AG04449 (cell line): ENCODE results near the gene ASMT.
"Not testable (repeated sequence)": the region's sequence is repeated elsewhere in the genome, so short reads cannot be mapped to it uniquely, and the experiment has no call there.

Experiments used
- CTCF ChIA-PET: fragments of 350-600 bp; formaldehyde crosslinking; extraction: SDS; loops from one replicate; lab custom pipeline; 2021; ENCODE audit warnings: antibody characterized with exemption; lab: Yijun Ruan, JAX
- POLR2A ChIA-PET: fragments of 400-600, 350-600 bp; formaldehyde crosslinking; extraction: SDS; loops from one replicate; lab custom pipeline; 2020; ENCODE audit warnings: antibody characterized with exemption, inconsistent platforms; lab: Yijun Ruan, JAX
- DNase-seq: peaks from one replicate; pipeline ENCODE4 v3.0.0-alpha.2; 2010; ENCODE audit warnings: low read depth, low spot score
- H3K4me3 ChIP-seq: 2 replicates; pipeline ENCODE4 v1.5.1; 2011; ENCODE audit warnings: low read depth, mild to moderate bottlenecking, control low read depth, low read length
- TF ChIP-seq, protein P1 (sequence below): IDR thresholded peaks from one replicate; pipeline ENCODE4 v1.5.1; 2011; ENCODE audit warnings: mild to moderate bottlenecking, moderate library complexity, low read length, control low read depth, inconsistent platforms; ENCODE audit not compliant: insufficient read depth; ENCODE audit errors: missing control alignments

The ASMT gene

GRCh38 chrX:1610166-1610565 is 4.7 kb upstream of the ASMT start:
- H3K4me3 ChIP-seq, result no peak overlapping the region
- ChIA-PET POLR2A (no interaction called here), CTCF (no interaction called here)
- no peak for DNase-seq
- TF ChIP-seq, protein P1, sequence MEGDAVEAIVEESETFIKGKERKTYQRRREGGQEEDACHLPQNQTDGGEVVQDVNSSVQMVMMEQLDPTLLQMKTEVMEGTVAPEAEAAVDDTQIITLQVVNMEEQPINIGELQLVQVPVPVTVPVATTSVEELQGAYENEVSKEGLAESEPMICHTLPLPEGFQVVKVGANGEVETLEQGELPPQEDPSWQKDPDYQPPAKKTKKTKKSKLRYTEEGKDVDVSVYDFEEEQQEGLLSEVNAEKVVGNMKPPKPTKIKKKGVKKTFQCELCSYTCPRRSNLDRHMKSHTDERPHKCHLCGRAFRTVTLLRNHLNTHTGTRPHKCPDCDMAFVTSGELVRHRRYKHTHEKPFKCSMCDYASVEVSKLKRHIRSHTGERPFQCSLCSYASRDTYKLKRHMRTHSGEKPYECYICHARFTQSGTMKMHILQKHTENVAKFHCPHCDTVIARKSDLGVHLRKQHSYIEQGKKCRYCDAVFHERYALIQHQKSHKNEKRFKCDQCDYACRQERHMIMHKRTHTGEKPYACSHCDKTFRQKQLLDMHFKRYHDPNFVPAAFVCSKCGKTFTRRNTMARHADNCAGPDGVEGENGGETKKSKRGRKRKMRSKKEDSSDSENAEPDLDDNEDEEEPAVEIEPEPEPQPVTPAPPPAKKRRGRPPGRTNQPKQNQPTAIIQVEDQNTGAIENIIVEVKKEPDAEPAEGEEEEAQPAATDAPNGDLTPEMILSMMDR, result no peak

- DNase-seq, result no peak
- TF ChIP-seq, protein P1, result no peak
- ChIA-PET CTCF (no interaction called here), POLR2A (no interaction called here)
- no peak overlapping the region for H3K4me3 ChIP-seq
These were observed 4.1 kb upstream of the ASMT start for GRCh38 chrX:1610736-1611135.

DNA sequence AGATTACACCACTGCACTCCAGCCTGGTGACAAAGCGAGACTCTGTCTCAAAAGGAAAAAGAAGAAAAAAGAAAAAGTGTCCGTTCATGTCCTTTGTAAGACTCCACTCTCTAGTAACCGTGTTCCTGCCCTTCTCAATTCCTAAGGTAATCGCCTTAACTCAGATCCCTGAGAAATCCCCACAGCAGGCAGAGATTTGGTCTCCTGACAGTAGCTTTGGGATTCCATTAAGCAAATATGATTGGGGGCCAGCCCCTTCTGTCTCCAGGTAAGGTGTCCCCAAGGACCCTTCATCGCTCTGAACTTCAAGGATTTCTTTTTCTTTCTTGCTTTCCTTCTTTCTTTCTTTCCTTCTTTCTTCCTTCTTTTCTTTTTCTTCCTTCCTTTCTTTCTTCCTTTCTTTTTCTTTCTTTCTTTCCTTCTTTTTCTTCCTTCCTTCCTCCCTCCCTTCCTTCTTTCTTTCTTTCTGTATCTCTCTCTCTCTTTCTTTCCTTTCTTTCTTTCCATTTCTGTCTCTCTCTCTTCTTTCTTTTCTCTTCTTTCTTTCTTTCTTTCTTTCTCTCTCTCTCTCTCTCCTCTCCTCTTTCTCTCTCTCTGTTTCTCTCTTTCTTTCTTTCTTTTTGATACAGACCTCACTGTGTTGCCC is 2.1 kb upstream of the ASMT start:
- TF ChIP-seq, protein P1, result no peak
- POLR2A ChIA-PET, result no interaction called here
- no peak for DNase-seq
- no peak overlapping the region for H3K4me3 ChIP-seq
- CTCF ChIA-PET, result no interaction called here

DNA sequence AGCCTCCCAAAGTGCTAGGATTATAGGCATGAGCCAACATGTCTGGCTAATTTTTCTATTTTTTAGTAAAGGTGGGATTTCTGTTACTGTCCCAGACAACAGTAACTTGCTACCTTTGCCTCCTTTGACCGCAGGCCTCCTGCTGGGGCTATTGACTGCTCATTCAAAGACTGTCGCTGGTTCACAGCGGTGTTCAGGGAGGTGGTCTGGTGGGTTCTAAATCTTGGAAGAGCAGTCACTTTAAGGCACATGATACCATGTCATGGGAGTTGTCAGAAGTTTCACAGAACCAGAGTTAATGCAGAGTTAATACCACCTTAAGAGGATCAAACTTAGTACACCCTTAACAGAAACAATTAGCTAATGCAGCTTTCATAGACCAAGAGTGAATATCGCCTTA is 3.8 kb downstream of the ASMT start:
- ChIA-PET CTCF (no interaction called here), POLR2A (no interaction called here)
- TF ChIP-seq, protein P1, result no peak
- H3K4me3 ChIP-seq, result no peak overlapping the region
- DNase-seq, result no peak

DNA sequence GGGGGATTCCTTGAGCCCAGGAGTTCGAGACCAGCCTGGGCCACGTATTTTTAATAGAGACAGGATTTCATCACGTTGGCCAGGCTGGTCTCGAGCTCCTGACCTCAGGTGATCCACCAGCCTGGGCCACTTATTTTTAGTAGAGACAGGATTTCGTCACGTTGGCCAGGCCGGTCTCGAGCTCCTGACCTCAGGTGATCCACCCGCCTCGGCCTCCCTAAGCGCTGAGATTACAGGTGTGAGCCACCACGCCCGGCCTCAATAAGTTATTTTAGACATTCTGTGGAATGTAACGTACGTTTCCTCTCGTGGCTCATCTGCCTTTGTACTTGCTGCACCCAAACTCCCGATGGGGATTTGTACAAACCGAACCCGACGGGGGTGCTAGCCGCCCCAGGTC is 8.8 kb downstream of the ASMT start:
- TF ChIP-seq, protein P1, result no peak
- CTCF ChIA-PET, result no interaction called here
- DNase-seq, result no peak
- H3K4me3 ChIP-seq, result no peak overlapping the region
- POLR2A ChIA-PET, result no interaction called here

DNA sequence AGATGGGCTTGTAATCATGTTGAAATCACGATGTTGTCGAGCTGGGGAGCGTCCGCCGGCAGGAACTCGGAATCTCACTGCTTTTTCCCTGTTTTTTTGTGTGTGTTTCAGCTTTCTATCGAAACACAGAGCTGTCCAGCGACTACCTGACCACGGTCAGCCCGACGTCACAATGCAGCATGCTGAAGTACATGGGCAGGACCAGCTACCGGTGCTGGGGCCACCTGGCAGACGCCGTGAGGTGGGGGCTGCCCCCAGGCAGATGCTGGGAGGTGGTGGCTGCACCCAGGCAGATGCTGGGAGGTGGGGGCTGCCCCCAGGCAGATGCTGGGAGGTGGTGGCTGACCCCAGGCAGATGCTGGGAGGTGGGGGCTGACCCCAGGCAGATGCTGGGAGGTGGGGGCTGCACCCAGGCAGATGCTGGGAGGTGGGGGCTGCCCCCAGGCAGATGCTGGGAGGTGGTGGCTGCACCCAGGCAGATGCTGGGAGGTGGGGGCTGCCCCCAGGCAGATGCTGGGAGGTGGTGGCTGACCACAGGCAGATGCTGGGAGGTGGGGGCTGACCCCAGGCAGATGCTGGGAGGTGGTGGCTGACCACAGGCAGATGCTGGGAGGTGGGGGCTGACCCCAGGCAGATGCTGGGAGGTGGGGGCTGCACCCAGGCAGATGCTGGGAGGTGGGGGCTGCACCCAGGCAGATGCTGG is 9.4 kb downstream of the ASMT start:
- CTCF ChIA-PET, DNase-seq, H3K4me3 ChIP-seq, POLR2A ChIA-PET: not testable (repeated sequence)

DNA sequence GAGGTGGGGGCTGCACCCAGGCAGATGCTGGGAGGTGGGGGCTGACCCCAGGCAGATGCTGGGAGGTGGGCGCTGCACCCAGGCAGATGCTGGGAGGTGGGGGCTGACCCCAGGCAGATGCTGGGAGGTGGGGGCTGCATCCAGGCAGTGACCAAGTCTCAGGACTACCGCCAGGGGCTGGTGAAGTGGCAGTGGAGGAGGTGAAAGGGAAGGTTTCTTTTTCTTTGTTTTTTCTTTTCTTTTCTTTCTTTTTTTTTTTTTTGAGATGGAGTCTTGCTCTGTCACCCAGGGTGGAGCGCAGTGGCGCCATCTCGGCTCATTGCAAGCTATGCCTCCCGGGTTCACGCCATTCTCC is 10.0 kb downstream of the ASMT start:
- CTCF ChIA-PET, H3K4me3 ChIP-seq, POLR2A ChIA-PET, DNase-seq: not testable (repeated sequence)
